ENCODE data around the gene CHST6. TPM values are rescaled to one million over a fixed set of nuclear protein-coding genes. Genes with fewer than 3 reads are reported as not detected.

Gene CHST6
- total and polyA plus RNA-seq, 9 of the 15 experiments (the other 6 are each of a cell fraction or from before 2014, with no cell fraction given): 0.01 to 0.05 (median 0.02) TPM; not detected in 6

DNA sequence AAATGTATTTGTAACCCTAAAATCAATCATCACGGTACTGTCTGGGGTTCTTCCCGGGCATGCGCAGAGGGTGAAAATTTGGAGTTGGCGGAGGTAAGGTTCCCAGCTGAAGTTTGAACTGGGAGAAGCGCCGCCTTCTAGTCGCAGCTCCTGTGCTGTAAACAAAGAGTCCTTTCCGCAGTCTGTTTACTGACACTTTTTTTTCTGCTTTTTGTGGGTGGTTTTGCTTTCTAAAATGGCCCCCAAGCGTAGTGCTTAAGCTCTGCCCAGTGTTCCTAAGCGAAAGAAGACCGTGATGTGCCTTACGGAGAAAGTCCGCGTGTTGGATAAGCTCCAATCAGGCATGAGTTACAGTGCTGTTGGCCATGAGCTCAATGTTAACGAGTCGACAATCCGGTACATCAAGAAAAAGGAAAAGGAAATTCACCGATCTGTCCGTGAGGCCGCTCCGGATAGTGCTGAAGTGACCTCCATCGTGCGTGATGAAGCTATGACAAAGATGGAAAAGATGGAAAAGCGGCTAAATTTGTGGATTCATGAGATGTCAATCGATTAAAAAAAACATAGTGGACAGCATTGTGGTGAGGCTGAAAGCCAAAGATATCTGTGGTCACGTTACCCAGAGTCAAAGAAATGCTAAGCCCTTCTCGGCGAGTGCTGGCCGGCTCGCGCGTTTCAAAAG is 61.4 kb downstream of the CHST6 start (continued):
- TF ChIP-seq, protein P1, sequence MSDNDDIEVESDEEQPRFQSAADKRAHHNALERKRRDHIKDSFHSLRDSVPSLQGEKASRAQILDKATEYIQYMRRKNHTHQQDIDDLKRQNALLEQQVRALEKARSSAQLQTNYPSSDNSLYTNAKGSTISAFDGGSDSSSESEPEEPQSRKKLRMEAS (CRISPR knock-in tag; IDR thresholded peaks at IDR 0.05): peak; percentile 86
- TF ChIP-seq ZNF263 (CRISPR knock-in tag; IDR thresholded peaks at IDR 0.05; ENCODE audit: borderline replicate concordance) (0 out of 2 replicates have a peak, but pooled peaks have one; percentile 35), NR4A1 (CRISPR knock-in tag; IDR thresholded peaks at IDR 0.05) (no peak), NR4A1 (tag; IDR thresholded peaks at IDR 0.05) (peak; percentile 60; the same call in 1 of the 2 replicates), AFF4 (CRISPR knock-in tag; IDR thresholded peaks at IDR 0.05) (no peak; the same call in 1 of the 2 replicates), TSC22D4 (tag; IDR thresholded peaks at IDR 0.05) (no peak), CXXC5 (CRISPR knock-in tag; IDR thresholded peaks at IDR 0.05) (no peak; the same call in 1 of the 2 replicates), ZKSCAN1 (IDR thresholded peaks at IDR 0.05; ENCODE audit: low read depth, low read length) (no peak), FOXJ2 (tag; IDR thresholded peaks at IDR 0.05) (no peak; the same call in 1 of the 2 replicates), ID3 (CRISPR knock-in tag; IDR thresholded peaks at IDR 0.05) (no peak), ID3 (tag; IDR thresholded peaks at IDR 0.05) (peak; percentile 58; the same call in 1 of the 2 replicates), ZNF146 (CRISPR knock-in tag; IDR thresholded peaks at IDR 0.05; ENCODE audit: unreplicated experiment) (no peak), ZNF668 (CRISPR knock-in tag; IDR thresholded peaks at IDR 0.05) (no peak), E4F1 (CRISPR knock-in tag; IDR thresholded peaks at IDR 0.05; ENCODE audit: borderline replicate concordance) (no peak)
- TF ChIP-seq, protein P2, sequence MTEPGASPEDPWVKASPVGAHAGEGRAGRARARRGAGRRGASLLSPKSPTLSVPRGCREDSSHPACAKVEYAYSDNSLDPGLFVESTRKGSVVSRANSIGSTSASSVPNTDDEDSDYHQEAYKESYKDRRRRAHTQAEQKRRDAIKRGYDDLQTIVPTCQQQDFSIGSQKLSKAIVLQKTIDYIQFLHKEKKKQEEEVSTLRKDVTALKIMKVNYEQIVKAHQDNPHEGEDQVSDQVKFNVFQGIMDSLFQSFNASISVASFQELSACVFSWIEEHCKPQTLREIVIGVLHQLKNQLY (CRISPR knock-in tag; conservative IDR thresholded peaks at IDR 0.05): no peak
- TF ChIP-seq, protein P3, sequence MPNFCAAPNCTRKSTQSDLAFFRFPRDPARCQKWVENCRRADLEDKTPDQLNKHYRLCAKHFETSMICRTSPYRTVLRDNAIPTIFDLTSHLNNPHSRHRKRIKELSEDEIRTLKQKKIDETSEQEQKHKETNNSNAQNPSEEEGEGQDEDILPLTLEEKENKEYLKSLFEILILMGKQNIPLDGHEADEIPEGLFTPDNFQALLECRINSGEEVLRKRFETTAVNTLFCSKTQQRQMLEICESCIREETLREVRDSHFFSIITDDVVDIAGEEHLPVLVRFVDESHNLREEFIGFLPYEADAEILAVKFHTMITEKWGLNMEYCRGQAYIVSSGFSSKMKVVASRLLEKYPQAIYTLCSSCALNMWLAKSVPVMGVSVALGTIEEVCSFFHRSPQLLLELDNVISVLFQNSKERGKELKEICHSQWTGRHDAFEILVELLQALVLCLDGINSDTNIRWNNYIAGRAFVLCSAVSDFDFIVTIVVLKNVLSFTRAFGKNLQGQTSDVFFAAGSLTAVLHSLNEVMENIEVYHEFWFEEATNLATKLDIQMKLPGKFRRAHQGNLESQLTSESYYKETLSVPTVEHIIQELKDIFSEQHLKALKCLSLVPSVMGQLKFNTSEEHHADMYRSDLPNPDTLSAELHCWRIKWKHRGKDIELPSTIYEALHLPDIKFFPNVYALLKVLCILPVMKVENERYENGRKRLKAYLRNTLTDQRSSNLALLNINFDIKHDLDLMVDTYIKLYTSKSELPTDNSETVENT (CRISPR knock-in tag; IDR thresholded peaks at IDR 0.05): no peak

All from K562 (cell line).